ENCODE results near the gene CEP72. TPM values are rescaled to one million over a fixed set of nuclear protein-coding genes. Genes with fewer than 3 reads are reported as not detected.
"Not testable (repeated sequence)": the region's sequence is repeated elsewhere in the genome, so short reads cannot be mapped to it uniquely, and the experiment has no call there.

Gene CEP72
- total RNA-seq, 1 donor = 5.2 TPM

- no peak for DNase-seq (ENCODE audit: low read depth)
- TF ChIP-seq CTCF (IDR thresholded peaks at IDR 0.05; ENCODE audit: insufficient read depth, low read depth, low read length) = no peak
- no peak overlapping the region for H3K4me3 ChIP-seq (ENCODE audit: low read depth, low read length)
Measured at GRCh38 chr5:684751-685216, 72.6 kb downstream of the CEP72 start.

GRCh38 chr5:685262-686171 is 73.4 kb downstream of the CEP72 start:
- H3K4me3 ChIP-seq (ENCODE audit: low read depth, low read length) = no peak overlapping the region
- no peak for TF ChIP-seq CTCF (IDR thresholded peaks at IDR 0.05; ENCODE audit: insufficient read depth, low read depth, low read length)
- no peak for DNase-seq (ENCODE audit: low read depth)

- DNase-seq (ENCODE audit: low read depth); H3K4me3 ChIP-seq (ENCODE audit: low read depth, low read length): not testable (repeated sequence)
Measured at GRCh38 chr5:686172-686523, 74.0 kb downstream of the CEP72 start.

- H3K4me3 ChIP-seq (ENCODE audit: low read depth, low read length); DNase-seq (ENCODE audit: low read depth): not testable (repeated sequence)
Measured at GRCh38 chr5:686936-687335, 74.8 kb downstream of the CEP72 start.

- DNase-seq (ENCODE audit: low read depth); H3K4me3 ChIP-seq (ENCODE audit: low read depth, low read length): not testable (repeated sequence)
Measured at GRCh38 chr5:688348-689010, 76.3 kb downstream of the CEP72 start.

GRCh38 chr5:690293-690692 is 78.2 kb downstream of the CEP72 start:
- DNase-seq (ENCODE audit: low read depth); H3K4me3 ChIP-seq (ENCODE audit: low read depth, low read length): not testable (repeated sequence)

- DNase-seq (ENCODE audit: low read depth); H3K4me3 ChIP-seq (ENCODE audit: low read depth, low read length): not testable (repeated sequence)
Measured at GRCh38 chr5:691049-691448, 78.9 kb downstream of the CEP72 start.

- DNase-seq (ENCODE audit: low read depth) = no peak
- no peak for TF ChIP-seq CTCF (IDR thresholded peaks at IDR 0.05; ENCODE audit: insufficient read depth, low read depth, low read length)
- H3K4me3 ChIP-seq (ENCODE audit: low read depth, low read length) = no peak overlapping the region
Measured at GRCh38 chr5:691817-692528, 79.8 kb downstream of the CEP72 start.

GRCh38 chr5:692529-693041 is 80.4 kb downstream of the CEP72 start:
- H3K4me3 ChIP-seq (ENCODE audit: low read depth, low read length) = peak overlapping the region; percentile 32
- not testable (repeated sequence) for DNase-seq (ENCODE audit: low read depth)

GRCh38 chr5:693271-694041 is 81.3 kb downstream of the CEP72 start, which contains the start of gene TPPP:
Gene TPPP, minus strand, starts transcription at chr5:693352. Its CDS starts 15,292 bp downstream, at chr5:678060.
- peak within 1 kb of the TSS; percentile 39 for H3K4me3 ChIP-seq (ENCODE audit: low read depth, low read length)

GRCh38 chr5:694042-694431 is 81.9 kb downstream of the CEP72 start:
- H3K4me3 ChIP-seq (ENCODE audit: low read depth, low read length); DNase-seq (ENCODE audit: low read depth): not testable (repeated sequence)

More at GRCh38 chr5:693271-694041, 81.3 kb downstream of the CEP72 start, which contains the start of gene TPPP:
- peak; percentile 53 for DNase-seq (ENCODE audit: low read depth)

GRCh38 chr5:695475-695874 is 83.3 kb downstream of the CEP72 start:
- not testable (repeated sequence) for H3K4me3 ChIP-seq (ENCODE audit: low read depth, low read length); DNase-seq (ENCODE audit: low read depth)

GRCh38 chr5:696191-696590 is 84.1 kb downstream of the CEP72 start:
- DNase-seq (ENCODE audit: low read depth); H3K4me3 ChIP-seq (ENCODE audit: low read depth, low read length): not testable (repeated sequence)

All from fibroblast of villous mesenchyme (primary cell).